Activated CD8-positive, alpha-beta memory T cell treated with anti-CD3 and anti-CD28 coated beads, Interleukin-2, amount 50 U/mL, for 24 hours (primary cell): Measurements from ENCODE around the gene MAN1B1.
A peak's percentile ranks its signal among the peaks of the same experiment; 100 is the strongest.
"Not testable (repeated sequence)": the region's sequence is repeated elsewhere in the genome, so short reads cannot be mapped to it uniquely, and the experiment has no call there.

Experiments
- DNase-seq: peaks from one replicate; pipeline ENCODE4 v3.0.0-alpha.2; 2020; ENCODE audit errors: extremely low read depth

The MAN1B1 gene

DNA sequence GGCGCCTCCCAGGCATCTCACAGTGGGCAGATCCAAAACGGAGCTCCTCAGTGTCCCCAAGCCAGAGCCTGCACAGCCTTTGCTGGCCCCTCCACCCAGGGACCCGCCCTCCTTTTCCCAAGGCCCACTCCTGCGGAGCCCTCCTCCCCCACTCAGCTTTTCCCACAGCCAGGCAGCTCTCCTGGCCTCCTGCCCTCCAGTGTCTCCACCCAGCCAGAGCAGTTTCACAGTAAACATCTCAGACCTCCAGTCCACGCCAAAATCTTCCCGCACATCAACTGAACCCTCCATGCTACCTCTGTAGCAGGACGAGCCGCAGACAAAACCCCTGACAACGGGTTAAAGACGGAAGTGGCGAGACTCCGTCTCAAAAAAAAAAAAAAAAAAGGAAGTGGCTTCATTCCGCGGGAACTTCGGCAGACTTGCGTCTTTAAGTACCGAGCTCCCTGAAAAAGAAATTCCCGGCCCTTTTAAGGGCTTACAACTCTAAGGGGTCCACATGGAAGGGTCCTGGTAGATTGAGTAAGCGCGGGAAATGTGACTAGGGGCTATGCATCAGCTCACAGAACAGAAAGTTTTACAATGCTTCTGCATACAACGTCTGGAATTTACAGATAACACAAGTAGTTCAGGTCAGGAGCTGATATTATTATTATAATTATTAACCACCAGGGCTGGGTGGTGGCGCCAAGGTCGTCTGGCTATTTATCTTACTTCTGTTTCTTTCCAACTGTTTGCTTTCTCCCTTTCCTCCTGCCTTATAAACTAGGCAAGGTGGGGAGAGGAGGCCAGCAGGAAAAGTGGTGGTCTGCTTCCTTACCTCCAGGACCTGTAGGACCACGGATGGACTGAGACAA lies 40.7 kb downstream of the MAN1B1 start:
- DNase-seq: no peak

DNA sequence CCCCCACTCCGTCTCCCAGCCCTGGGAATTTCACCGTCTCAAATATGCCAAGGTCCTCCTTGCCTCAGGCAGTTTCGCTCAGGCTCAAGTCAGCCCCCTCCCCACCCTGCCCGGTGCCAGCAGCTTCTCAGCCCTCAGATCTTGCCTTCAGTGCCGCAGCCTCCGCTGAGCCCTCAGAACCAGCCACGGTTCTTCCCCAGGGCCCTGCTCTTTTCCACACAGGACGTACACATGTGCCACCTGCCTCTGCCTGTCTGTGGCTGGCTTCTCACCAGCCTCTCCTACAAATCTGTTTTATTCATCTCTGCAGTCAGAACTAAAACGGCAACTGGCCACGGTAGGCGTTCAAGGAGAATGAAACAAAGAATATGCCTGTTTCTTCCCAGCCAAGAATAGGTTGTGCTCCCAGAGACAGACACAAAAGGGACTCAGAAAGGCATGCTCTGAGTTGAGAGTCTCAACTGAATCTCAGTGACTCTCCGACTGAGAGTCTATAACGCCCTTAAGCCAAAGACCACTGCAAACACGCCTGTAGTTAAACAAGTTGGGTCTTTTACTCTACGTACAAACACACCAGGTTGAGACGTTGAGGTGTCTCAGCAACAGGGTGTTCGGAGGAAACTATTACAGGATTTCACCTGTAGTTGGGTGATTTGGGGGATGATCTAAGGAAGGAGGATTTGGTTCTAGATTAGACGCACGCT lies 41.5 kb downstream of the MAN1B1 start:
- no peak for DNase-seq

DNA sequence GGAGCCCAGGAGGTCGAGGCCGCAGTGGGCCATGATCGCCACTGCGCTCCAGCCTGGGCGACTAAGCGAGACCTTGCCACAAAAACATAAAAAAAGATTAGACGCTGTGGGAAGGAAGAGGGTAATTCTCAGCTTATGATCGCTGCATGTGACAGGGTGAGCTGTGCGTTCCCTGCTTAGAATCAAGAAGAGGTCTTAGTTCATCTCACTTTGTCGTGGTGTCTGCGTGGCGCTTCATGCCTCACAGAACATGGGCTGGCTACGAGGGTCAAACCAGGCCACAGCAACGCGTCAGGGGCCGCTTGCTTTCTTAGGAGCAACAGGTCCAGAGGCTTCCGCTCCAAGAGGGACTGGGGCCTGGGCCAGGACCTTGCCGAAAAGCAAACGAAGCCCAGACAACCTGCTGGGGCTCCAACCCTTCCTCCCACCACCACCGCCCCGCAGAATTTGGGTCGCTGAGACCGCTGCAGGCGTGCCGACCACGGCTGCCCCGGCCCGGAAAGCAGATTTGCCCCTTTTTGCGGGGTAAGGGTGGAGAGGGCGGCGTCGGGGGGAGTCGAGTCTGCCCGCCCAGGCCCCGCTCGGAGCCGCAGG lies 42.2 kb downstream of the MAN1B1 start:
- no peak for DNase-seq

DNA sequence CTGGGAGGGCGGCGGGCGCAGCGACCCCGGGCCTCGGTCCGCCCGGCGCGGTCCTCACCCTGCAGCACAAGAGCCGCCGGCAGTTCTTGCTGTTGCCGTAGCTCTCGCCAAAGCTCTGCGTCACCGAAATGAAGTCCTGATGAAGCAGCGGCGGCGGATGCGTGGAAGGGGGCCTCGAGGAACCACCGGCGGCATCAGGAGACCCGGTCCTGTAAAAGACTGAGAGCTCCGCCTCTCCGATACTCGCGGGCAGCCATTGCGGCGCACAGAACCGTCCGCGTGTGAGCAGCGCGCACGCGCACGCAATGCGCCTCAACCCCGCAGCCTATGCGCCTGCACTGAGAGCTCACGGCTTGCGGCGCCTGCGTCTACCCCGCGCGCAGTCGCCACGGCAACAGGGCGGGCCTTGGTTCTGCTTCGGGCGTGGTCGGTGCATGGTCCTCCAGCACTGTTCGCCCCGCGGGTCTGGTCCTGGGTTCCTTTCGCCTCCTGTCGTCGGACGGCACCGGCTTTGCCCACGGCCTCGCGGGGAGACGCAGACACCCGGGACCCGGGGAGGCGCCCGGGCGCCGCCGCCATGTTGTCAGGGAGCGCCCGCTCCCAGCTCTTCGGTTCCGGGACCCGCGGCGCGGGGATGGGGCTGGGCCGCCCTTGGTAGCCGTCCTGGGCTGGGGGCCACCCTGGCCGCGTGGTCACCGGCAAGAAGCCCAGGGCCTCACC lies 42.8 kb downstream of the MAN1B1 start:
- DNase-seq: peak; percentile 74

DNA sequence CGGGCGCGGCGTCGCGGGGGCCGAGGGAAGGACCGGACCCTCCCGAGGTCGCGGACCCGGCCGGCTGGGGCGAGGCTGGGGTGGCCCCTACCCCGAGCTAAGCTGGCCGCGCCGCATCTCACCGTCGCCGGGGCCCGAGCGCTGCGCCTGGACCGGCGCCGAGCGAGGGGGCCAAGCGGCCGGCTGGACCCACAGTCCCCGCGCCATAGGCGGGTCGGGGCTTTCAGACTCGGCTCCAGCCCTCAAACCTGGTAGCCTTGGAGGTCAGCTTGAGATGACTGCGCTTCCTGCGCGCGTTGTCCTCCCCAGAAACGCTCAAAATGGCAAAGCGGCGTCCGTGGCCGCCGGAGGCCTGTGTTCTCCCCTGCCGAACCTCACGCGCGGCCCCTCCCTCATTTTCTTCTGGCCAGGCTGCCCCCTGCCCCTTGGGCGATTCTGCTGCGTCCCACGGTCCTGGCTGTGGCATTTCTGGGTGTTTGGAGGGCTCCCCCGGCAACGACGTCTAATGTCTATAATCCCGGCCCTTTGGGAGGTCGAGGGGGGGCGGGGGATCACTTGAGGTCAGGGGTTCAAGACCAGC lies 43.5 kb downstream of the MAN1B1 start:
- no peak for DNase-seq

DNA sequence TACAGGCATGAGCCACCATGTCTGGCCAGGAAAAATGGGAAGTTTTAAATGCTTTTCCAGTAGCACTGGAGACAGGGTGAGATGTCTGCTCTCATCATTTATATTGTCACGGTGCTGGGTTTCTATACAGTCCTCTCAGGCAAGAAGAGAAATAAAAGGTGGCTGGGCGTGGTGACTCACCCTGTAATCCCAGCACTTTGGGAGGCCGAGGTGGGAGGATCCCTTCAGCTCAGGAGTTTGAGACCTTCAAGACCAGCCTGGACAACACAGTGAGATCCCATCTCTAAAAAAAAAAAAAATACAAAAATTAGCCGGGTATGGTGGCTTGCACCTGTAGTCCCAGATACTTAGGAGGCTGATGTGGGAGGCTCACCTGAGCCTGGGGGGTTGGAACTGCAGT lies 47.4 kb downstream of the MAN1B1 start:
- DNase-seq: no peak

DNA sequence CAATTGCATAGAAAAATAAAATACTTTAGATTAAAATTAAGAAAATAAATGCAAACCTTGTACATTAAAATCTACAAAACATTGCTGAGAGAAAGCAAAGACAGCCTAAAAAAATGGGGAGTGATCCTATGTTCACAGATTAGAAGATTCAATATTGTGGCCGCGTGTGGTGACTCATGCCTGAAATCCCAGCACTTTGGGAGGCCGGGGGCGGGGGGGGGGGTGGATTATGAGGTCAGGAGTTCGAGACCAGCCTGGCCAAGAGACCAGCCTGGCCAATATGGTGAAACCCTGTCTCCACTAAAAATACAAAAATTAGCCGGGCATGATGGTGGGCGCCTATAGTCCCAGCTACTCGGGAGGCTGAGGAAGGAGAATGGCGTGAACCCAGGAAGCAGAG lies 48.4 kb downstream of the MAN1B1 start:
- DNase-seq: not testable (repeated sequence)

DNA sequence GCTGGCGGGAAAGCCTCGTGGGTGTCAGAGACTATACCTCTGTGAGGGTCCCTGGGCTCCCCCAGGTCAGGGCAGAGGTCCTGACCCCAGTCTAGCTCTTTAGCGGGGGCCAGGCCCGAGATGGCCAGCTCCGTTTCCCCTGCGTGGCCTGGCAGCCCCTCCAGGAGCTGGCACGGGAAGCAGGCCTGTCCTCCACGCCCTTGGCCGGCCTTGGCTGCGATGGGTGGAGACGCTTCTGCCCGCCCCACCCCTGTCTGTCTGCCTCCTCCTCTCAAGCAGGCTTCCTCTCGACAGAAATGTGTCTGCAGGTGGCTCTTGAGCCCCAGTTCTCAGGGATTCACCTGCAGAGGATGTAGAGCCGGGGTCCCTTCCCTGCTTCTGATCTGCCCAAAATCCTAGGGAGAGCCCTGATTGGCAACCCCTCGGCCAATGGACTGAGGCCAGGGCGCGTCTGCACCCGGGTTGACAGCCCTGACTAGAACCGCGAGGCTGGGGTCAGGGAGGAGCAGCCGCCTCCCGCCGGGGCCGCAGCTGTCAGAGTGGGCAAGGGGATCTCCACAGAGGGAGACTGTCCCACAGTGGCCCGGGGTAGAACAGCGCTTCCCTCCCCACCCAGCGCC lies 49.6 kb downstream of the MAN1B1 start:
- DNase-seq: no peak

DNA sequence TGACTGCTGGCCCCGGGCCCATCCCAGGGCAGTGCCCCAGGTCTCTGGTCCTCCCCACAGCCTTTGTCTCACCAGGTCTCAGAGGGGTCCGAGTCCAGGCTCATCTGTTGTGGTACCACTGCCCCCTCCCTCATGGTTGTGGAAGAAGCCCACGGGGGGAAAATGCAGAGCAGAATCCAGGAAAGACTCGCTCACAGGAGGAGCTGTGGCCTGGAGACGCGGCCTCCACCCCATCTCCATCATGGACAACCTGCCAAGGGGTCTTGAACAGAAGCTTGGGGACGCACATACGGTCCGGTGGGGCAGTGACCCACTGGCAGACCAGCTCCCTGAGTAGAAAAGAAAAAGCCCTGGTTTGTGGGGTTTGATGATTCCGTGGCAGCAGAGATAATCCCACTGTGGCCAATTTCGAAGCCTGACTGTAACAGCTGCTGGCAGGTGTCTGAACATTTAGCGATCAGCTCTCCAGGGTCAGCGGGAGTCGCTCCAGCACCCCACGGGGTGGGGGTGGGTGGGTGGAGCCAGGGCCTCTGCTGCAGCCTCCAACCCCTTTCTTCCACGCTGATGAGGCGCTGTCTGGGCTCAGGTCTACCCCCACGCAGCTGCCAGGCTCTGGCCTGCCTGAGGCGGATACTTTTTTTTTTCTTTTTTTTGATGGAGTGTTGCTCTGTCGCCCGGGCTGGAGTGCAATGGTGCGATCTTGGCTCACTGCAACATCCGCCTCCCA lies 50.3 kb downstream of the MAN1B1 start:
- DNase-seq: no peak

DNA sequence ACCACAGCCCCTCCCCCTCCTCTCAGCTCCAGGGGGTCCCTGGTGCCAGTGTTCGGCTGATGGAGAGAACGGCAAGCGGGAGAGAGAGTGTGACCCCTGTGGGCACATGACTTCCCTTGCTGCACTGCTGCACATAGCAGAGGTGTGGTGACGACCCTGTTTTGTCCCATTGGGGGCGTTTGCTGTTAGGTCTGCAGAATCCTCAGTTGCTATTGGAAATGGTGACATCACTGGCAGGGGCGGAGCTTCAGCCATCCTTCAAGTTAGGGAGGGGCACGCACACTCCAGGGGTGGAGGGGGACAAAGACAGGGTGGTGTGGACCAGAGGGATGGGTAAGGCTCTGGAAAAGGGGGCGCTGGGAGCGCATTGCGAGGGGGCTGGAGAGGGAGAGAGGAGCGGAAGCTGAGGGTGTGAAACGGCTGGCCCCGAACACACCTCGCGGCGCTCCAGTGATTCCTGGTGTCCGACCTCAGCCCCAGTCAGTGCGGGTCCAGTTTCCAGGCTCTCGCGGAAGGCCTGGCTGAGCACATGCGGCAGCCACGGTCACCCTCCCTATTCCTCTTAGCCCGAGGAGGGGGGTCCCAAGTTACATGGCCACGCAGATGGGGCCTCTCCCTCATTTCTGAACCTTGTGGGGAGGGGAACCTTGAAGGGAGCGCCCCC lies 51.4 kb downstream of the MAN1B1 start:
- no peak for DNase-seq

DNA sequence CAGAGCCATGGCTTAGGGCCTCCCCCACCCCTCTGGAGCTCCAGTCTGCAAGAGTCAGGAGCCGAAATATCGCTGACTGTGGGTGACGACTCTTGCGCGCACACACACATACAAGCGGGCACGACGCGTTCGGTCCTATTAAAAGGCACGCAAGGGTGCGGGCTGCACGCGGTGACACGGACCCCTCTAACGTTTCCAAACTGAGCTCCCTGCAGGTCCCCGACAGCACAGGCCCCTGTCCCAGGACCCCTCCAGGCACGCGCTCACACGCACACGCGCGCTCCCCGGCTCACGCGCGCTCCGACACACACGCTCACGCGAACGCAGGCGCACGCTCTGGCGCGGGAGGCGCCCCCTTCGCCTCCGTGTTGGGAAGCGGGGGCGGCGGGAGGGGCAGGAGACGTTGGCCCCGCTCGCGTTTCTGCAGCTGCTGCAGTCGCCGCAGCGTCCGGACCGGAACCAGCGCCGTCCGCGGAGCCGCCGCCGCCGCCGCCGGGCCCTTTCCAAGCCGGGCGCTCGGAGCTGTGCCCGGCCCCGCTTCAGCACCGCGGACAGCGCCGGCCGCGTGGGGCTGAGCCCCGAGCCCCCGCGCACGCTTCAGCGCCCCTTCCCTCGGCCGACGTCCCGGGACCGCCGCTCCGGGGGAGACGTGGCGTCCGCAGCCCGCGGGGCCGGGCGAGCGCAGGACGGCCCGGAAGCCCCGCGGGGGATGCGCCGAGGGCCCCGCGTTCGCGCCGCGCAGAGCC lies 52.1 kb downstream of the MAN1B1 start, which contains the start of gene GRIN1:
GRIN1 (plus strand) TSS at position 433 of the 746 bp plus-strand sequence. CDS start 333 bp downstream, outside the sequence.
- no peak for DNase-seq

DNA sequence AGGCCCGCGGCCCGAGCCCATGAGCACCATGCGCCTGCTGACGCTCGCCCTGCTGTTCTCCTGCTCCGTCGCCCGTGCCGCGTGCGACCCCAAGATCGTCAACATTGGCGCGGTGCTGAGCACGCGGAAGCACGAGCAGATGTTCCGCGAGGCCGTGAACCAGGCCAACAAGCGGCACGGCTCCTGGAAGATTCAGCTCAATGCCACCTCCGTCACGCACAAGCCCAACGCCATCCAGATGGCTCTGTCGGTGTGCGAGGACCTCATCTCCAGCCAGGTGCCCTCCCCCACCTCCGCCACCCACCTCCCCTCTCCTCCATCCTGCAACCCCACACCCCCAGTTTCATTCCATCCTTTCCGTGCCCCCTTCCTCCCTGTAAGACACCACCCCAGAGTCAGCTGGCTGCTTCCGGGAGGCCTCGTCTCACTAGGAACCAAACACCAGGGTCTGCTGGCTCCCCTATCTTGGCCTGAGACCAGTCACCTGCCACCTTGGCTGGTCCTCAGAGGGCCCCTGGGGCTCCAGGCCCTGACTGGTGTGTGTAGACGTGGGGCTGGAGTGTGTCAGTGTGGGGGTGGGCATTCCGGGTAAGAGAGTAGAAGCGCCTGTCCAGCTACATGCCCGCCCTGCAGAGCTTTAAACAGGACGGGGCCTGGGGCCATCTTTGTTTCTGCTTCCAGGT lies 52.8 kb downstream of the MAN1B1 start:
- DNase-seq: no peak

DNA sequence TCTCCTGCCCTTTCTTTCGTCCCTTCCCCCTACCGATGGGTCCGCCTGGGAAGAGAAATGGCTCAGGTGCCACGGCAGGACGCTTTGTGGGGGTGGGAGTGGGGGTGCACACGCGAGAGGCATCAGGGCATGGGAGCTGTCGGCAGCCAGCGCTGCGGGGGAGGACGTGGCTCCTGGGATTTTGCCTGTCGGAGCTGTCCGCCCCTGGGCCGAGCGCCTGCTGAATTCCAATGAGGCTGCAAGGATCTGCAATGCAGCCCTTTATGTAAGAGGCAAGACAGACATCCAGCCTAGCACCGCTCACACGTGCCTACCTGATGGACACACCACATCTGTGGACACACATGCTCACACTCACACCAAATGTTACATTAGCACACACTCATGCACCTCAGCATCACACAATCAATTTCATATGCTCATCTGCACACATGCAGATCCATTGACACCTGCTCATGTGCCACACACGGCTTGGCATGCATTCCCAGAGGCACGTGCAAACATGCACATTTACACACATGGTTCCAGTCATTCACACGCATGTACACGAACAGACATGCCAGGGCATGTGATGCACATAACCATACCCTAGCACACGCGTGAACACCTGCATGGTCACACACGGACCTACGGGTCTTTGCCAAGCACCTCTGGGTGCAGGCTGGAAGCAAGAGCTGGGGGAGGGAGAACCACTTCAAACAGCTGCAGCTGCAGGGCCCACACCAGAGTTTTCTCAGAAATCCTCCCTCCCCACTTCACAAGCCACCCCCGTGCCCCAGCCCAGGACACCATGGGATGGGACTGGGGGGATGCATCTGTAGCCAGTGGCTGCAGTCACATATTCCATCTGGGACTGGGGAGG lies 53.6 kb downstream of the MAN1B1 start:
- no peak for DNase-seq

DNA sequence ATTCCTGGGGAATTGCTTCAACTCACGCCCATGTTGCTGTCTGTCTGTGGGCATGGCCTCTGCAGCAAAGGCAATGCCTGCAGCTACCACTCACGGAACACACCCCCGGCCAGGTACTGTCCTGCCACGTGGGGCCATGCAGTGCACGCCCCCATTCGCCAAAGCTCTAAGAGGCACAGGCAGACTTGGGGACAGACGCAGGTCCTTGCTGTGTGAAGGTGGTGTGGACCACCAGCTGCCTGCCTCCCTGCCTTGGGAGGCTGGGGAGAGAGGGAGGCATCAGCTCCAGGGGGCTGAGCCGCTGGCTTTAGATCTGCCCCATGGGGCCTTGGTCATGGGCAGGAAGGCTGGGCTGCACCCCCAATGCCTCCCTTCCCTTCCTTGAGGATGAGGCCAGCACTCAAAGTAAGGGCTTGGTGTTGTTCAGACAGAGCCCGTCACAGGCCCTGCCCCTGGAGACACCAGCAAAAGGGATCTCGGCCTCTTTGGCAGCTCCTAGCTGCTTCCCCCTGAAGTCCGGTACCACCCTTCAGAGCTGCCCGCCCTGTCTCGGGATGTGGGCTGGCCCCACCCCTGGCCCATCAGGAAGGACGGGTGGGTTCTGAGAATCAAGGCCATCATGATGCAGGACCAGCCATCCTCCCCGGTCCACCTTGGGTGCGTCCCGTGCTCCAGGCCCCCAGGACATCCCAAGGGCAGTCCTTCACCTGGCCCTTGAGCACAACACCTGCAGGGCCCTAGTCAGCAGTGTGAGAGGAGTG lies 54.4 kb downstream of the MAN1B1 start:
- DNase-seq: no peak

DNA sequence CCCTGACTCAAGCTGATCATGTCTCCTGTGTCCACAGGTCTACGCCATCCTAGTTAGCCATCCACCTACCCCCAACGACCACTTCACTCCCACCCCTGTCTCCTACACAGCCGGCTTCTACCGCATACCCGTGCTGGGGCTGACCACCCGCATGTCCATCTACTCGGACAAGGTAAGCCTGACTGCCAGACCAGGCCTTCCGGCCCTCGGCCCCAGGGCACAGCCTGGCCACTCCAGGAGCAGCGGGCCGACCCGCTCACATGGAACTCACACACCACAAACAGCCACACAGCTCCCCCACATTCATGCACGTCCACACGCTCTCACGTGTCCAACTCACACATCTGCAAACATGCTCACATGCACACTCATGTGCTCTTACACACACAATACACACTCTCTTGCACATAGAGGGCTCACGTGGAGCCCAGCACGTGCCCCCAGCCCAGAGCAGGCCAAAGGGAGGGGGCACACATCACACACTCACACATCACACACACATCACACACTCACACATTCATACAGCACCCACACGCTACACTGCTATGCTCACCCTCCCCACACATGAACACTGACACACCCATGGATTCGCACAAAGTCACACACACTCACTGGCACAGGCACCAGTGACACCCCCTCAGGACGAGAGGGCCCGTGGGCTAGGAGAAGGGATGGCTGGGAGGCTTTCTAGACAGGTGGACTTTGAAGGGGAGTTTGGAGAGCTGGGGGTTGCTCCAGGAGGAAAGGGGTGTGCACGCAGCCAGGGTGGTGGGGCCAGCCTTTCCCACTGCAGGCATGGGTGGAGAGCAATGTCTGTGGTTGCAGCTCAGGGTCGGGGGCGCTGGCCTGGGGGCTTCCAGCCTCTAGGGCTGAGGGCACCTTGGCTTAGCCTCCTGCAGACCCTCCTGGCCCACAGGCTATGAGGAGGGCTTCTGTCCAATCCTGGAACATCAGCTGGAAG lies 55.5 kb downstream of the MAN1B1 start:
- no peak for DNase-seq

DNA sequence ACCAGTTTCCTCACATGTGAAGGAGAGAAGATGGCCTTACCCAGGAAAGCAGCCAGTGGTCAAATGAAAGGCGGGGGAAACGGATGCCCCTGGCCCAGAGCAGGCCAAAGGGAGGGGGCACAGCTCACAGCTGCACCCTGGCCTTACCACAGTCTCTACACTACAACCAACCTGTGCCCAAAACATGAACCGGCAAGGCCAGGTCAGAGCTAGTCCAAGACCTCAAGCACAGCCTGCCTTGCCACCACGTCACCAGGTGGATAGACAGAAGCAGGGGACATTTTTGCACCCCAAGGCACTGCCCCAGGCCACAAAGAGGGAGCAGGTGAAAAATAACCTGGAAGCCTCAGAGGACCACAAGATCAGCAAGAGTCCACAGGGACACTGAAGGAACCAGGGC lies 56.7 kb downstream of the MAN1B1 start:
- DNase-seq: no peak
